Natural killer cell (primary cell): Measurements from ENCODE around the gene NDUFS6. TPM values are rescaled to one million over a fixed set of nuclear protein-coding genes. Genes with fewer than 3 reads are reported as not detected.

ENCODE experiments used
- ATAC-seq, 3 donors: fragments of 150-1000 bp in 2 of 3; fragments of 200-7000 bp in 1 of 3; cut with Tn5 transposase; 1 replicate in 1 of 3; 2 replicates in 2 of 3; pipeline ENCODE4 v1.10.0; 2021; ENCODE audit warnings: mild to moderate bottlenecking in 2 of 3, moderate library complexity in 2 of 3
- DNase-seq, 2 donors: peaks; one replicate each; pipeline versions ENCODE4 v3.0.0 to v3.0.0-alpha.2; 2013 to 2021; ENCODE audit warnings: mixed read lengths in 1 of 2
- H3K27ac ChIP-seq: one replicate; pipeline ENCODE4 v1.5.1; 2013; ENCODE audit warnings: mild to moderate bottlenecking, low read length
- H3K27me3 ChIP-seq: one replicate; pipeline ENCODE4 v1.6.1; 2013; ENCODE audit warnings: low read length; ENCODE audit not compliant: control insufficient read depth, insufficient read depth
- H3K36me3 ChIP-seq: one replicate; pipeline ENCODE4 v1.6.1; 2013; ENCODE audit warnings: low read length; ENCODE audit not compliant: control insufficient read depth, insufficient read depth
- H3K4me1 ChIP-seq: one replicate; pipeline ENCODE4 v1.6.1; 2013; ENCODE audit warnings: low read length; ENCODE audit not compliant: control insufficient read depth, insufficient read depth
- H3K4me3 ChIP-seq: one replicate; pipeline ENCODE4 v1.5.1; 2013; ENCODE audit warnings: low read length
- H3K9me3 ChIP-seq: one replicate; pipeline ENCODE4 v1.6.1; 2013; ENCODE audit warnings: low read length; ENCODE audit not compliant: control insufficient read depth, insufficient read depth
- H3K27ac Mint-ChIP-seq, 2 donors: one replicate each; pipeline ENCODE4 v1.8.0; 2022; ENCODE audit warnings: mild to moderate bottlenecking in 2 of 2, mixed read lengths in 2 of 2, moderate library complexity in 1 of 2
- H3K27me3 Mint-ChIP-seq, 2 donors: one replicate each; pipeline ENCODE4 v1.8.0; 2022; ENCODE audit warnings: low read depth in 2 of 2, mixed read lengths in 2 of 2
- H3K36me3 Mint-ChIP-seq: one replicate; pipeline ENCODE4 v1.8.0; 2022; ENCODE audit warnings: mixed read lengths
- H3K4me1 Mint-ChIP-seq, 2 donors: one replicate each; pipeline ENCODE4 v1.8.0; 2022; ENCODE audit warnings: mixed read lengths in 2 of 2
- H3K4me3 Mint-ChIP-seq: one replicate; pipeline ENCODE4 v1.8.0; 2022; ENCODE audit warnings: mild to moderate bottlenecking, moderate library complexity, mixed read lengths
- H3K9me3 Mint-ChIP-seq, 2 donors: one replicate each; pipeline ENCODE4 v1.8.0; 2022; ENCODE audit warnings: mixed read lengths in 2 of 2
- WGBS: methylation state at CpG from one replicate; pipeline ENCODE4 v1.1.7; 2013; ENCODE audit warnings: missing lambda C conversion rate; ENCODE audit not compliant: insufficient coverage; 5-methylcytosine and 5-hydroxymethylcytosine counted together
- intact Hi-C: fragments of 100-400 bp; cut with micrococcal nuclease; formaldehyde crosslinking; loops from one replicate; pipeline ENCODE4 v1.14.2; 2022
- total RNA-seq, 4 donors: library from RNA; stranded (reverse); fragments of 120-200 nt in 1 of 4; gene quantifications; one replicate each; pipeline versions ENCODE4 v1.2.3 to v1.2.4, GENCODE V29; 2013 to 2022
- TF ChIP-seq, protein P1 (sequence below): fragments of 200-600 bp; IDR thresholded peaks from one replicate; pipeline ENCODE4 v1.8.0; 2022; ENCODE audit warnings: antibody characterized with exemption

The NDUFS6 gene
- total RNA-seq, 3 donors from 2014 or later (not counting 1 experiment from before 2014, with no cell fraction given) = 19.2 to 25.9 (median 22.5) TPM

DNA sequence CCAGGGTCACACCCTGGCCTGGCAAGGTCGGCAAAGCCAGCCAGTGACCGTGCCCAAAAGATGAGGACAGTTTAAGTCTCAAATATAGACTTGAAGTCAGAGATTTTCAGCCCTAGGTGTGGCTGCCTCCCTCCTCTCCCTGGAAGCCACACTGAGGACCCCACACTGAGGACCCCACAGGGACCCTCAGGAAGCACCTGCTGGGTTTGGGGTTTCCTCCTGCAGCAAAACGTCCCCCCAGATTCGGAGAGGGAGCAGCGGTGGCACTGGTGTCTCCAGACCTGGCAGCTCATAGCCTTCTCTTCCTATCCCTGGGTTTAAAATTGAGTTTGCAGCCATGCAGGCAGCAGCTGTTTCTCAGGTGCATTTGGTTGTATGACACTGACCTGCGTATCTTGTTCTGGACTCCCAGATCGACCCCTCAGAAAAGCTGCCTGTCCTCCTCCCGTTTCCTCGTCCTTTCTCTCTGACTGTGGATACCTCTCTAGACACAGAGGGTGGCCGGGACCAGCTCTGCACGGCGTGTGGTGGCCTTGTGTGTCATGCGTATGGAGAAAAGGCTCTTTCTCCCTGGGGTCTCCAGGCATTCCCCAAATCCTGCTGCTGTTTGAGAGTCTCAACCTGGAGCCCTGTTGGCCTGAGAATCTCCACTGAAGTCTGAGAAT lies 38.2 kb upstream of the NDUFS6 start:
- no peak for DNase-seq
- no peaks in the 10 kb centered on the region for H3K4me1 ChIP-seq

DNA sequence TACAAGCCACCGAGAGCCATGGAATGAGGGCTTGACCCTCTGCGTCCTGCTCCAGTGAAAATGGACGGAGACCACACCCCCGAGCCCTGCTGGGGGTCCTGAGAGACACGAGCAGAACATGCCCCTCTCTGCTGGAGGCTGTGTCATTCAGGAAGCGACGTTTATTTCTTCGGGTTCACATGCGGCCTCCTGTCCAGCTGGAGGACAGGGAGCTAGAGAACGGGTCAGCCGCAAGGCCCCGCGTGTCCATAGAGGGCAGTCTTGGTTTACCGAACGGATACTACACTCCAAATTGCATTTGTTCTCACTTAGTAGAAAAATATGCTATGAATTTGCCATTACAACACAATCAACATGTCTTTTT lies 37.7 kb upstream of the NDUFS6 start:
- Histone ChIP-seq H3K27ac (no peak overlapping the region), H3K9me3 (no peaks in the 10 kb centered on the region), H3K4me3 (no peak overlapping the region), H3K27me3 (no peaks in the 10 kb centered on the region), H3K36me3 (no peaks in the 10 kb centered on the region), H3K4me1 (no peaks in the 10 kb centered on the region)
- H3K9me3 Mint-ChIP-seq = no peaks in the 10 kb centered on the region
- ATAC-seq = peak in 1 of 3 donors; percentile 45
- H3K4me3 Mint-ChIP-seq = no peak overlapping the region
- peaks cover 0 to 17% of the 10 kb centered on the region in 2 donors for H3K27me3 Mint-ChIP-seq
- DNase-seq = peak in 1 of 2 donors; percentile 62
- no peak overlapping the region for H3K27ac Mint-ChIP-seq
- intact Hi-C loops = no loop called here
- 41% methylated on average over 13 of the region's 15 CpGs for WGBS
- H3K36me3 Mint-ChIP-seq = no peaks in the 10 kb centered on the region
- TF ChIP-seq, protein P1, sequence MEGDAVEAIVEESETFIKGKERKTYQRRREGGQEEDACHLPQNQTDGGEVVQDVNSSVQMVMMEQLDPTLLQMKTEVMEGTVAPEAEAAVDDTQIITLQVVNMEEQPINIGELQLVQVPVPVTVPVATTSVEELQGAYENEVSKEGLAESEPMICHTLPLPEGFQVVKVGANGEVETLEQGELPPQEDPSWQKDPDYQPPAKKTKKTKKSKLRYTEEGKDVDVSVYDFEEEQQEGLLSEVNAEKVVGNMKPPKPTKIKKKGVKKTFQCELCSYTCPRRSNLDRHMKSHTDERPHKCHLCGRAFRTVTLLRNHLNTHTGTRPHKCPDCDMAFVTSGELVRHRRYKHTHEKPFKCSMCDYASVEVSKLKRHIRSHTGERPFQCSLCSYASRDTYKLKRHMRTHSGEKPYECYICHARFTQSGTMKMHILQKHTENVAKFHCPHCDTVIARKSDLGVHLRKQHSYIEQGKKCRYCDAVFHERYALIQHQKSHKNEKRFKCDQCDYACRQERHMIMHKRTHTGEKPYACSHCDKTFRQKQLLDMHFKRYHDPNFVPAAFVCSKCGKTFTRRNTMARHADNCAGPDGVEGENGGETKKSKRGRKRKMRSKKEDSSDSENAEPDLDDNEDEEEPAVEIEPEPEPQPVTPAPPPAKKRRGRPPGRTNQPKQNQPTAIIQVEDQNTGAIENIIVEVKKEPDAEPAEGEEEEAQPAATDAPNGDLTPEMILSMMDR = peak; percentile 48
- H3K4me1 Mint-ChIP-seq = no peaks in the 10 kb centered on the region

More for the DNA sequence above, 38.2 kb upstream of the NDUFS6 start:
- no peaks in the 10 kb centered on the region for H3K9me3 Mint-ChIP-seq
- H3K27ac ChIP-seq = no peak overlapping the region
- ATAC-seq = no peak
- 63% methylated on average over 13 of the region's 13 CpGs for WGBS
- intact Hi-C loops = no loop called here
- no peak overlapping the region for H3K4me3 Mint-ChIP-seq
- H3K4me3 ChIP-seq = no peak overlapping the region
- no peaks in the 10 kb centered on the region for H3K27me3 ChIP-seq
- H3K27me3 Mint-ChIP-seq = peaks cover 0 to 17% of the 10 kb centered on the region in 2 donors
- H3K36me3 Mint-ChIP-seq = no peaks in the 10 kb centered on the region
- H3K4me1 Mint-ChIP-seq = no peaks in the 10 kb centered on the region
- H3K27ac Mint-ChIP-seq = no peak overlapping the region
- TF ChIP-seq, protein P1 = no peak
- no peaks in the 10 kb centered on the region for H3K9me3 ChIP-seq
- no peaks in the 10 kb centered on the region for H3K36me3 ChIP-seq

GRCh38 chr5:1763960-1764605 lies 37.1 kb upstream of the NDUFS6 start:
- Histone ChIP-seq H3K4me3 (no peak overlapping the region), H3K27ac (no peak overlapping the region), H3K4me1 (no peaks in the 10 kb centered on the region), H3K36me3 (no peaks in the 10 kb centered on the region), H3K27me3 (no peaks in the 10 kb centered on the region), H3K9me3 (no peaks in the 10 kb centered on the region)
- peaks cover 0 to 17% of the 10 kb centered on the region in 2 donors for H3K27me3 Mint-ChIP-seq
- no peak for ATAC-seq
- TF ChIP-seq, protein P1 = no peak
- intact Hi-C loops = no loop called here
- no peak for DNase-seq
- H3K4me3 Mint-ChIP-seq = no peak overlapping the region
- no peak overlapping the region for H3K27ac Mint-ChIP-seq
- H3K9me3 Mint-ChIP-seq = no peaks in the 10 kb centered on the region
- H3K4me1 Mint-ChIP-seq = no peaks in the 10 kb centered on the region
- WGBS = 82% methylated on average over 32 of the region's 32 CpGs
- H3K36me3 Mint-ChIP-seq = no peaks in the 10 kb centered on the region
